ENCODE data around the gene RAP1GAP2. TPM values are rescaled to one million over a fixed set of nuclear protein-coding genes. Genes with fewer than 3 reads are reported as not detected.

The RAP1GAP2 gene
- total RNA-seq, 1 donor, result 2.9 TPM

GRCh38 chr17:2794111-2794803 is 2.0 kb upstream of the RAP1GAP2 start:
- no peak overlapping the region for H3K4me3 ChIP-seq (ENCODE audit: insufficient read depth, low read length)
- no peaks in the 10 kb centered on the region for H3K4me1 ChIP-seq (ENCODE audit: insufficient read depth, low read length)
- TF ChIP-seq CTCF (IDR thresholded peaks at IDR 0.05; ENCODE audit: extremely low read depth, low read depth, low read length), result no peak
- DNase-seq (ENCODE audit: insufficient read length, low spot score, missing footprints), result peak; percentile 80
- no peak overlapping the region for H2AFZ ChIP-seq (ENCODE audit: low read length)
- H3K9me3 ChIP-seq (ENCODE audit: low read depth, low read length), result no peaks in the 10 kb centered on the region
- no peaks in the 10 kb centered on the region for H3K36me3 ChIP-seq (ENCODE audit: insufficient read depth, low read length)
- no peak overlapping the region for H3K4me2 ChIP-seq (ENCODE audit: insufficient read depth, low read length)
- H3K79me2 ChIP-seq (ENCODE audit: insufficient read depth, low read length), result no peaks in the 10 kb centered on the region
- H3K27ac ChIP-seq (ENCODE audit: low read depth, low read length), result no peak overlapping the region
- H3K27me3 ChIP-seq (ENCODE audit: insufficient read depth, low read length), result peaks cover 31% of the 10 kb centered on the region
- H4K20me1 ChIP-seq (ENCODE audit: insufficient read depth, low read length), result no peaks in the 10 kb centered on the region

GRCh38 chr17:2795441-2796163 is 636 bp upstream of the RAP1GAP2 start:
- Histone ChIP-seq H3K4me3 (ENCODE audit: insufficient read depth, low read length) (no peak overlapping the region), H3K4me2 (ENCODE audit: insufficient read depth, low read length) (no peak overlapping the region), H3K27ac (ENCODE audit: low read depth, low read length) (no peak overlapping the region), H3K36me3 (ENCODE audit: insufficient read depth, low read length) (no peaks in the 10 kb centered on the region), H3K79me2 (ENCODE audit: insufficient read depth, low read length) (no peaks in the 10 kb centered on the region), H2AFZ (ENCODE audit: low read length) (no peak overlapping the region), H4K20me1 (ENCODE audit: insufficient read depth, low read length) (no peaks in the 10 kb centered on the region), H3K27me3 (ENCODE audit: insufficient read depth, low read length) (peaks cover 32% of the 10 kb centered on the region), H3K9me3 (ENCODE audit: low read depth, low read length) (no peaks in the 10 kb centered on the region), H3K4me1 (ENCODE audit: insufficient read depth, low read length) (no peaks in the 10 kb centered on the region)
- DNase-seq (ENCODE audit: insufficient read length, low spot score, missing footprints), result peak; percentile 65
- no peak for TF ChIP-seq CTCF (IDR thresholded peaks at IDR 0.05; ENCODE audit: extremely low read depth, low read depth, low read length)

GRCh38 chr17:2797226-2797625 is 988 bp downstream of the RAP1GAP2 start:
- peak; percentile 65 for DNase-seq (ENCODE audit: insufficient read length, low spot score, missing footprints)
- H3K79me2 ChIP-seq (ENCODE audit: insufficient read depth, low read length), result no peaks in the 10 kb centered on the region
- TF ChIP-seq CTCF (IDR thresholded peaks at IDR 0.05; ENCODE audit: extremely low read depth, low read depth, low read length), result no peak
- no peak overlapping the region for H3K4me2 ChIP-seq (ENCODE audit: insufficient read depth, low read length)
- no peaks in the 10 kb centered on the region for H4K20me1 ChIP-seq (ENCODE audit: insufficient read depth, low read length)
- no peaks in the 10 kb centered on the region for H3K9me3 ChIP-seq (ENCODE audit: low read depth, low read length)
- H2AFZ ChIP-seq (ENCODE audit: low read length), result no peak overlapping the region
- H3K27ac ChIP-seq (ENCODE audit: low read depth, low read length), result no peak overlapping the region
- H3K4me1 ChIP-seq (ENCODE audit: insufficient read depth, low read length), result no peaks in the 10 kb centered on the region
- H3K27me3 ChIP-seq (ENCODE audit: insufficient read depth, low read length), result peaks cover 33% of the 10 kb centered on the region
- H3K36me3 ChIP-seq (ENCODE audit: insufficient read depth, low read length), result no peaks in the 10 kb centered on the region
- H3K4me3 ChIP-seq (ENCODE audit: insufficient read depth, low read length), result no peak overlapping the region

- Histone ChIP-seq H3K9me3 (ENCODE audit: low read depth, low read length) (no peaks in the 10 kb centered on the region), H2AFZ (ENCODE audit: low read length) (no peak overlapping the region), H3K4me3 (ENCODE audit: insufficient read depth, low read length) (no peak overlapping the region), H3K4me1 (ENCODE audit: insufficient read depth, low read length) (no peaks in the 10 kb centered on the region), H3K79me2 (ENCODE audit: insufficient read depth, low read length) (no peaks in the 10 kb centered on the region), H4K20me1 (ENCODE audit: insufficient read depth, low read length) (no peaks in the 10 kb centered on the region), H3K4me2 (ENCODE audit: insufficient read depth, low read length) (no peak overlapping the region), H3K27ac (ENCODE audit: low read depth, low read length) (no peak overlapping the region), H3K36me3 (ENCODE audit: insufficient read depth, low read length) (no peaks in the 10 kb centered on the region), H3K27me3 (ENCODE audit: insufficient read depth, low read length) (peaks cover 33% of the 10 kb centered on the region)
- TF ChIP-seq CTCF (IDR thresholded peaks at IDR 0.05; ENCODE audit: extremely low read depth, low read depth, low read length), result no peak
- peak; percentile 63 for DNase-seq (ENCODE audit: insufficient read length, low spot score, missing footprints)
Observed at GRCh38 chr17:2797637-2798036, 1.4 kb downstream of the RAP1GAP2 start.
